ENCODE data around the gene MBNL3. TPM values are rescaled to one million over a fixed set of nuclear protein-coding genes. Genes with fewer than 3 reads are reported as not detected.

The MBNL3 gene, protein sequence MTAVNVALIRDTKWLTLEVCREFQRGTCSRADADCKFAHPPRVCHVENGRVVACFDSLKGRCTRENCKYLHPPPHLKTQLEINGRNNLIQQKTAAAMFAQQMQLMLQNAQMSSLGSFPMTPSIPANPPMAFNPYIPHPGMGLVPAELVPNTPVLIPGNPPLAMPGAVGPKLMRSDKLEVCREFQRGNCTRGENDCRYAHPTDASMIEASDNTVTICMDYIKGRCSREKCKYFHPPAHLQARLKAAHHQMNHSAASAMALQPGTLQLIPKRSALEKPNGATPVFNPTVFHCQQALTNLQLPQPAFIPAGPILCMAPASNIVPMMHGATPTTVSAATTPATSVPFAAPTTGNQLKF
- 10 to 100 TPM in 3 of 4 donors, 1 to 10 TPM in 1; 4.6 to 40.8 (median 34.3) TPM for total RNA-seq

DNA sequence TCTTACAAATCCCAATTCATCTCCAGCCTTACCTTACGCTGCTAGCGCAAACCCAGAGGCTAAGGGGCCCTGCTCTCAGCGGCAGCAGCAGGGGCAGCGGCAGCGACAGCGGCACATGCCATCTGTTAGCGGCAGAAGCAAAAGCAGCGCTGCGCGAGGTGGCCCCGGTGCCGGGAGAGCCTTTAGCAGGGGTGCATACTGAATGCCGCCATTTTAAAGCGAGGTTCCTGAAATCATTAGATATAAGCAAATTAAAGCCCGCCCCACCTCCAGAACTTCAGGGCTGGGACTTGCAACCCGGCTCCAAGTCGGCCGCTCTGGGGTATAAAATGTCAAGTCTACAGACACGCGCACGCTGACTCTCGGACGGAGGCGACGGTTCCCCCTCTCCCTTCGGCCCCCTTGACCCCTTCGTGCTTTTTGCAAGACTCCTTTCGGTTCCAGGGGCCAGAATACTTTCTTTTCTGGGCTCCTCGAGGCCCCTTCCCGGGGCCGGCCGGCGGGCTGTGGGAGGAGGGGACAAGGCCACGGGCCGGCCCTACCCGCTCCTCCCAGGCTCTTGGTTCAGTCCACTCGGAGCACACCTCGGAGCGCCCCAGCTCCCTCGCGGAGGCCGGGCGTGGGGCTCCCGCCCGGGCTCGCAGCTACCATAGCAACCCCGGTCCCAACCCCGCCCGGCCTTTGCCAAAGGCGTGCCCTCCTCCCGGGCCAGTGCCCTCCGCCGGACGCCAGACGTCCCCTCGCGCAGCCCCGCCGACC is at the start of gene MBNL3:
Gene MBNL3, minus strand, starts transcription at position 220 of the 759 bp plus-strand sequence. CDS start 49,427 bp downstream, outside the sequence.
- peak; percentile 81 for DNase-seq
- 51% methylated on average over 59 of the region's 59 CpGs; no CpG with 5 or more reads in 1 of the 2 donors for WGBS, 2 donors (ENCODE audit: low coverage in 1 of 2)
- Histone ChIP-seq H3K4me3 (peak within 1 kb of the TSS; percentile 22 to 66 (median 56)), H3K36me3 (no peaks in the 10 kb centered on the region), H3K9me3 (no peaks in the 10 kb centered on the region), H3K4me1 (peaks cover 0 to 34% (median 5%) of the 10 kb centered on the region in 4 donors), H3K27me3 (no peaks in the 10 kb centered on the region), H3K27ac (peak within 1 kb of the TSS; percentile 84 to 91 (median 90))
- TF ChIP-seq POLR2AphosphoS5 (IDR thresholded peaks at IDR 0.05) (no peak), EP300 (IDR thresholded peaks at IDR 0.05; ENCODE audit: low read depth) (no peak), POLR2A (IDR thresholded peaks at IDR 0.05) (no peak)
- TF ChIP-seq, protein P1, sequence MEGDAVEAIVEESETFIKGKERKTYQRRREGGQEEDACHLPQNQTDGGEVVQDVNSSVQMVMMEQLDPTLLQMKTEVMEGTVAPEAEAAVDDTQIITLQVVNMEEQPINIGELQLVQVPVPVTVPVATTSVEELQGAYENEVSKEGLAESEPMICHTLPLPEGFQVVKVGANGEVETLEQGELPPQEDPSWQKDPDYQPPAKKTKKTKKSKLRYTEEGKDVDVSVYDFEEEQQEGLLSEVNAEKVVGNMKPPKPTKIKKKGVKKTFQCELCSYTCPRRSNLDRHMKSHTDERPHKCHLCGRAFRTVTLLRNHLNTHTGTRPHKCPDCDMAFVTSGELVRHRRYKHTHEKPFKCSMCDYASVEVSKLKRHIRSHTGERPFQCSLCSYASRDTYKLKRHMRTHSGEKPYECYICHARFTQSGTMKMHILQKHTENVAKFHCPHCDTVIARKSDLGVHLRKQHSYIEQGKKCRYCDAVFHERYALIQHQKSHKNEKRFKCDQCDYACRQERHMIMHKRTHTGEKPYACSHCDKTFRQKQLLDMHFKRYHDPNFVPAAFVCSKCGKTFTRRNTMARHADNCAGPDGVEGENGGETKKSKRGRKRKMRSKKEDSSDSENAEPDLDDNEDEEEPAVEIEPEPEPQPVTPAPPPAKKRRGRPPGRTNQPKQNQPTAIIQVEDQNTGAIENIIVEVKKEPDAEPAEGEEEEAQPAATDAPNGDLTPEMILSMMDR (IDR thresholded peaks at IDR 0.05), result no peak
- in situ Hi-C loops (cut with MboI; ENCODE audit: low pct_ligation_motif_present in 1 of 4, low pct_unique_long_range_greater_than_20kb in 1 of 4, low sequenced_read_pairs in 3 of 4) (no loop called here), intact Hi-C loops (cut with DNase I; ENCODE audit: low total_unique reads) (no loop called here)

DNA sequence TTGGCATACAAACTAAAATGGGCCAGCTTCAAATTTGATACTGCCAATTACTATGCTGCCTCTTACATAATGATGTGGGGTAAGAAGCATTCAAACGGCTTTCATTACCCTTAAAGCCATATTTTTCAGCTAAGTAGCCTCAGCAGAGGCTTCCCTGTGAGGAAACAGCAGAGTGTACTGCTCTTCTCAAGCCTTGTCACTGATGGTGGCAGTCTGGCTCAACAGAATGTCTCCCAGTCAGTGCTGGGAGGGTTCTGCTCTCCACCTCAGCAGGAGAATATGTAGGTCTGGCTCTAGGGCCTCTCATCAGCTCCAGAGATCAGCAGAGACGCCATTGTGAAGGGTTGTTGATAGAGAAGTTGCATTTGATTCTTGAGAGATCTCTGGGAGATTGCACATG is 44.6 kb upstream of the MBNL3 start:
- no peak for DNase-seq

DNA sequence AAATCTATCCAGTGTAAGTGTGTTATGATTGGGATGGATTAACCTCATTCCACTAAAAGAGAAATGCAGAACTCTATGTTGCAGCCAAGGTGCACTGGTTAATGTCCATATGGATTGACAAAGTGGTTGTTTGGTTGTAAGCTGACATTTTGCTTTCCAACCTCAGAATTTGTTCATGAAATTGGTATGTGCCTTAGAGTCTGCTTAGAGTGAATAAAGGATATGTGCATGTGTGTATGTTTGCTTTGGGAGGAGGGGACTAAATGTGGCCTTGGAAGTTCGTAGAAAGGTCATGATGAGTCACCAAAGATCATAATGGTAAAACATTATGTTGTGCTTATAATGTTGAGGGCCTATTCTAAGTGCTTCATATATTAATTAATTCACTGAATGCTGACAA is 44.1 kb upstream of the MBNL3 start:
- Histone ChIP-seq H3K9me3 (no peaks in the 10 kb centered on the region), H3K4me3 (no peak overlapping the region), H3K27me3 (no peaks in the 10 kb centered on the region), H3K36me3 (no peaks in the 10 kb centered on the region), H3K27ac (no peak overlapping the region), H3K4me1 (no peaks in the 10 kb centered on the region)
- intact Hi-C loops (cut with DNase I; ENCODE audit: low total_unique reads), result no loop called here
- 19% methylated on average over 1 of the region's 1 CpG; no CpG with 5 or more reads in 1 of the 2 donors for WGBS, 2 donors (ENCODE audit: low coverage in 1 of 2)
- in situ Hi-C loops (cut with MboI; ENCODE audit: low pct_ligation_motif_present in 1 of 4, low pct_unique_long_range_greater_than_20kb in 1 of 4, low sequenced_read_pairs in 3 of 4), result no loop called here
- TF ChIP-seq, protein P1 (IDR thresholded peaks at IDR 0.05), result no peak
- TF ChIP-seq EP300 (IDR thresholded peaks at IDR 0.05; ENCODE audit: low read depth), result no peak
- no peak for TF ChIP-seq POLR2A (IDR thresholded peaks at IDR 0.05)
- no peak for TF ChIP-seq POLR2AphosphoS5 (IDR thresholded peaks at IDR 0.05)
- DNase-seq, result no peak

More for the DNA sequence above, 44.6 kb upstream of the MBNL3 start:
- no peaks in the 10 kb centered on the region for H3K9me3 ChIP-seq
- H3K36me3 ChIP-seq, result no peaks in the 10 kb centered on the region
- TF ChIP-seq POLR2A (IDR thresholded peaks at IDR 0.05) (no peak), EP300 (IDR thresholded peaks at IDR 0.05; ENCODE audit: low read depth) (no peak), POLR2AphosphoS5 (IDR thresholded peaks at IDR 0.05) (no peak)
- TF ChIP-seq, protein P1 (IDR thresholded peaks at IDR 0.05), result no peak
- H3K27ac ChIP-seq, result no peak overlapping the region
- H3K27me3 ChIP-seq, result no peaks in the 10 kb centered on the region
- in situ Hi-C loops (cut with MboI; ENCODE audit: low pct_ligation_motif_present in 1 of 4, low pct_unique_long_range_greater_than_20kb in 1 of 4, low sequenced_read_pairs in 3 of 4), result no loop called here
- intact Hi-C loops (cut with DNase I; ENCODE audit: low total_unique reads), result no loop called here
- H3K4me3 ChIP-seq, result no peak overlapping the region
- 50% methylated on average over 2 of the region's 2 CpGs; no CpG with 5 or more reads in 1 of the 2 donors for WGBS, 2 donors (ENCODE audit: low coverage in 1 of 2)
- H3K4me1 ChIP-seq, result no peaks in the 10 kb centered on the region

DNA sequence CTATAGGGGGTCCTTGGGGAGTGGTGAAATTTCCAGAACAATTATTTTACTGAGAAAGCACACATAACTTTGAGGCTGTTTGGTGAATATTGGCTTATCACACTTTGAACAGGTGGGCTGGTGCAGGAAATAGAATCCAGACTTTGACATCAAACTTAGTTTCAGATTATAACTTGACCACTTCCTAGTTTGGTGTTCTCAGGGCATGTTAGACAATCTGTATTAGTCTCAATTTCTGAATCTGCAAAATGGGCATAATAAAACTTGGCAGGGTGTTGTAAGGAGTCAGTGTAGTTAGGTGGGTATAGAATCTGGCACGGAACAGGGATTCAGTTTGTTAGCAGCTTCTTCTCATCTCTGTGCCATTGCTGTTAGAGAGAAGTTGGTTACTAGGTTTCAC is 43.3 kb upstream of the MBNL3 start:
- intact Hi-C loops (cut with DNase I; ENCODE audit: low total_unique reads) (no loop called here), in situ Hi-C loops (cut with MboI; ENCODE audit: low pct_ligation_motif_present in 1 of 4, low pct_unique_long_range_greater_than_20kb in 1 of 4, low sequenced_read_pairs in 3 of 4) (no loop called here)
- Histone ChIP-seq H3K27ac (no peak overlapping the region), H3K4me3 (no peak overlapping the region), H3K36me3 (no peaks in the 10 kb centered on the region), H3K9me3 (no peaks in the 10 kb centered on the region), H3K27me3 (no peaks in the 10 kb centered on the region), H3K4me1 (no peaks in the 10 kb centered on the region)
- TF ChIP-seq EP300 (IDR thresholded peaks at IDR 0.05; ENCODE audit: low read depth), result no peak
- TF ChIP-seq, protein P1 (IDR thresholded peaks at IDR 0.05), result no peak
- no peak for TF ChIP-seq POLR2A (IDR thresholded peaks at IDR 0.05)
- no peak for TF ChIP-seq POLR2AphosphoS5 (IDR thresholded peaks at IDR 0.05)
- DNase-seq, result no peak
- WGBS, 2 donors (ENCODE audit: low coverage in 1 of 2), result 54 to 86% methylated on average over 1 of the region's 1 CpG
